GM23338 (cell line): Measurements from ENCODE around the gene TNFRSF1A.

Experiments
- CREB1 ChIP-seq: fragments of 250-450 bp; sonication (Bioruptor Pico); IDR thresholded peaks from 2 replicates; pipeline ENCODE4 v1.5.0; 2020; ENCODE audit warnings: low read depth, mild to moderate bottlenecking, moderate library complexity
- CTCF ChIP-seq, 2 experiments: fragments of 200-600 bp in 1 of 2; sonication (generic) in 1 of 2; conservative IDR thresholded peaks; 2 replicates each; pipeline versions ENCODE4 v1.5.1 to v1.6.1; 2016 to 2017; ENCODE audit warnings: antibody characterized with exemption in 2 of 2, low read depth in 2 of 2, mild to moderate bottlenecking in 2 of 2, moderate library complexity in 1 of 2
- EZH2 ChIP-seq: fragments of 200-600 bp; sonication (generic); IDR thresholded peaks from one replicate; pipeline ENCODE4 v1.8.0; 2017; ENCODE audit warnings: antibody characterized with exemption, mild to moderate bottlenecking, low read depth; ENCODE audit not compliant: unreplicated experiment
- ZNF331 ChIP-seq: fragments of 250-450 bp; sonication (Bioruptor Pico); IDR thresholded peaks from 2 replicates; pipeline ENCODE4 v1.5.0; 2020; ENCODE audit warnings: low read depth, mild to moderate bottlenecking, moderate library complexity

- TF ChIP-seq EZH2 (no peak), CTCF (conservative IDR thresholded peaks at IDR 0.05; ENCODE audit: low read depth in 2 of 2) (no peak), CREB1 (no peak), ZNF331 (CRISPR knock-in tag) (no peak)
These were observed 32.9 kb upstream of the TNFRSF1A start for GRCh38 chr12:6374786-6375160.
